Nephron (organoid): Measurements from ENCODE around the gene AKNA.

Source experiments
- H3K27ac Mint-ChIP-seq, 3 experiments: 2 replicates each; pipeline ENCODE4 v1.8.0; 2020; ENCODE audit warnings: mixed read lengths in 3 of 3, mild to moderate bottlenecking in 2 of 3, moderate library complexity in 1 of 3
- H3K27me3 Mint-ChIP-seq: 2 replicates; pipeline ENCODE4 v1.8.0; 2021; ENCODE audit warnings: low read depth, mild to moderate bottlenecking, moderate library complexity, mixed read lengths
- H3K36me3 Mint-ChIP-seq: 2 replicates; pipeline ENCODE4 v1.8.0; 2020; ENCODE audit warnings: low read depth, mixed read lengths
- H3K4me1 Mint-ChIP-seq: 2 replicates; pipeline ENCODE4 v1.8.0; 2020; ENCODE audit warnings: mixed read lengths
- H3K4me3 Mint-ChIP-seq, 3 experiments: 2 replicates each; pipeline ENCODE4 v1.8.0; 2020; ENCODE audit warnings: mild to moderate bottlenecking in 3 of 3, mixed read lengths in 3 of 3, moderate library complexity in 2 of 3
- H3K9me3 Mint-ChIP-seq: 2 replicates; pipeline ENCODE4 v1.8.0; 2020; ENCODE audit warnings: mixed read lengths
- TF ChIP-seq, protein P1 (sequence below), 3 experiments: fragments of 200-600 bp; sonication (generic); IDR thresholded peaks; one replicate each; pipeline ENCODE4 v1.5.0; 2021; ENCODE audit warnings: antibody characterized with exemption in 3 of 3; ENCODE audit not compliant: unreplicated experiment in 3 of 3

The AKNA gene

DNA sequence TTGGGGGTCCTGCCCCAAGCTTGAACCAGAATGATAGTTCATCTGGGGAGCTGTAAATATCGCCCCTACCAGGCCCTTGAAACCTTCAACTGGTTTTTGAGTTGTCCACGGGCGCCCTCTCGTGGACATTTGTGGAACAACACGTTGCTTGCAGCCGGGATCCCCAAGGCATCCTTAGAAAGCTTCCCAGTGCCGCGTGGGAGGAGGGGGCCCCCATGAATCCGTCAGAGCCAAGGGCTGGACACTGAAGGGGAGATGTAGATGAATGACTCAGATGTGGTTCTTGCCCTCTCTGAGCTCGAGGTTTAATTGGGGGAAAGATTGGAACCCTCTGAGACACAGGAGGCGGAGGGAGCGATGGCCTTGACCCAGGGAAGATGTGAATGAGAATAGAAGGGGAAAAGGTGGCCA is 96.7 kb downstream of the AKNA start:
- Mint-ChIP-seq H3K27me3 (peaks cover 5% of the 10 kb centered on the region), H3K4me3 (no peak overlapping the region), H3K9me3 (peaks cover 24% of the 10 kb centered on the region), H3K36me3 (peaks cover 45% of the 10 kb centered on the region), H3K27ac (peak overlapping the region in 2 of 3 experiments; percentile 16 to 54), H3K4me1 (peaks cover 33% of the 10 kb centered on the region)
- TF ChIP-seq, protein P1, sequence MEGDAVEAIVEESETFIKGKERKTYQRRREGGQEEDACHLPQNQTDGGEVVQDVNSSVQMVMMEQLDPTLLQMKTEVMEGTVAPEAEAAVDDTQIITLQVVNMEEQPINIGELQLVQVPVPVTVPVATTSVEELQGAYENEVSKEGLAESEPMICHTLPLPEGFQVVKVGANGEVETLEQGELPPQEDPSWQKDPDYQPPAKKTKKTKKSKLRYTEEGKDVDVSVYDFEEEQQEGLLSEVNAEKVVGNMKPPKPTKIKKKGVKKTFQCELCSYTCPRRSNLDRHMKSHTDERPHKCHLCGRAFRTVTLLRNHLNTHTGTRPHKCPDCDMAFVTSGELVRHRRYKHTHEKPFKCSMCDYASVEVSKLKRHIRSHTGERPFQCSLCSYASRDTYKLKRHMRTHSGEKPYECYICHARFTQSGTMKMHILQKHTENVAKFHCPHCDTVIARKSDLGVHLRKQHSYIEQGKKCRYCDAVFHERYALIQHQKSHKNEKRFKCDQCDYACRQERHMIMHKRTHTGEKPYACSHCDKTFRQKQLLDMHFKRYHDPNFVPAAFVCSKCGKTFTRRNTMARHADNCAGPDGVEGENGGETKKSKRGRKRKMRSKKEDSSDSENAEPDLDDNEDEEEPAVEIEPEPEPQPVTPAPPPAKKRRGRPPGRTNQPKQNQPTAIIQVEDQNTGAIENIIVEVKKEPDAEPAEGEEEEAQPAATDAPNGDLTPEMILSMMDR (IDR thresholded peaks at IDR 0.05; ENCODE audit: unreplicated experiment in 3 of 3): peak; percentile 88 to 95 (median 93)

DNA sequence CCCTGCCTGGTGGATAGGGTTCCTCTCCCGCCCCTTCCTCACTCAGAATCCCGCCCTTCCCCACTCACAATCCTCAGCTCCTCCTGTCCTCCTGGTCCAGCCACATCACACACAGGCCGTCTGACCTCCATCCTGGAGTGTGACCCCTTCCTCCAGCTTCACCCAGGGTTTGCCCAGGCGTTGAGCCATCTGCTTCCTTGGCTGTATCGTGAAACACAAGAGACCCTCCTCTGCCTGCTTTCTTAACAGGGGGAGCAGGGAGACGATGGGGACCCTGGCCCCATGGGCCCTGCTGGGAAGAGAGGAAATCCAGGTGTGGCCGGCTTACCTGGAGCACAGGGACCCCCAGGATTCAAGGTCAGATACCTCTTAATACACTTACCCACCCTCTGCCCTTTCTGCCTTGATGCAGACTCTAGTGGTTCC is 97.2 kb downstream of the AKNA start:
- H3K9me3 Mint-ChIP-seq: peaks cover 19% of the 10 kb centered on the region
- H3K27ac Mint-ChIP-seq: peak overlapping the region in 2 of 3 experiments; percentile 16 to 54
- H3K4me3 Mint-ChIP-seq: no peak overlapping the region
- peaks cover 10% of the 10 kb centered on the region for H3K27me3 Mint-ChIP-seq
- TF ChIP-seq, protein P1 (IDR thresholded peaks at IDR 0.05; ENCODE audit: unreplicated experiment in 3 of 3): no peak
- peaks cover 38% of the 10 kb centered on the region for H3K4me1 Mint-ChIP-seq
- peaks cover 40% of the 10 kb centered on the region for H3K36me3 Mint-ChIP-seq

DNA sequence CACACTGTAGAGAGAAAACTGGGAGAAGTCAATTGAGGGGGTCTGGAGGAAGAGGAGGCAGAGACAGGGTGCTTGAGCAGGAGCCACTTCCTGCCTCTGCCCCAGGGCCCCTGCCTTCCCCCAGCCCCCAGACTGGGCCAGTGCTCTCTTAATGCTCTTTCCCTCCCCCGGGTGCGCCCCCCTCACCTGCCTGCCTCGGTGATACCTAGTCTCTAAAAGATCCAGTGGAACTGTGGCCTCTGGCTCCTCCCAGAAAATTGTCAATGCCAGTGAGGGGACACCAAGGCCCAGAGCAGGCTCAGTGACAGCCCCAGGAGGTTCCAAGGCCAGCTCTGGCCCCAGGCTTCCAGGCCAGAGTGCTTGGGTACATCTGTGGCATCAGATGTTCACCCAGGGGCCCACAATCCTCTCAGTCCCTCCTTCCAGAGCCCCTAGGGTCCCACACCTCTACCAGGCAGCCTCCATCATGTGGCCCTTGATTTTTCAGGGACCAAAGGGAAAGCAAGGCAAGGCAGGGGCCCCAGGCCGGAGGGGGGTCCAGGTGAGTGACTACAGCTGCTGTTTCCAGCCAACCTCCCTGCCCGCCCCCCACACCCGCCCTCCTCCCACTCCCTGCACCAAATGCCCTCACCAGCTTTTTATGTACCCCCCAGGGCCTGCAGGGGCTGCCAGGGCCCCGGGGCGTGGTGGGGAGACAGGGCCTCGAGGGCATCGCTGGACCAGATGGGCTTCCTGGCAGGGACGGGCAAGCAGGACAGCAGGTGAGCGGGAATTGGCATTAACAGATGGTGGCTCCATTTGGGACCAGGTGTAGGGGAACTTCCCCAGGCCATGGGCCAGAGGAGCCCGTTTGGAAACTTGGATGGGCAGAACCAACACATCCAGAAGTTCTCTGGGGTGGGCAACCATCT is 98.0 kb downstream of the AKNA start:
- Mint-ChIP-seq H3K4me1 (peaks cover 45% of the 10 kb centered on the region), H3K27me3 (peaks cover 10% of the 10 kb centered on the region), H3K36me3 (peaks cover 32% of the 10 kb centered on the region), H3K9me3 (peaks cover 13% of the 10 kb centered on the region), H3K4me3 (no peak overlapping the region), H3K27ac (peak overlapping the region in 1 of 3 experiments; percentile 16)
- TF ChIP-seq, protein P1 (IDR thresholded peaks at IDR 0.05; ENCODE audit: unreplicated experiment in 3 of 3): no peak

DNA sequence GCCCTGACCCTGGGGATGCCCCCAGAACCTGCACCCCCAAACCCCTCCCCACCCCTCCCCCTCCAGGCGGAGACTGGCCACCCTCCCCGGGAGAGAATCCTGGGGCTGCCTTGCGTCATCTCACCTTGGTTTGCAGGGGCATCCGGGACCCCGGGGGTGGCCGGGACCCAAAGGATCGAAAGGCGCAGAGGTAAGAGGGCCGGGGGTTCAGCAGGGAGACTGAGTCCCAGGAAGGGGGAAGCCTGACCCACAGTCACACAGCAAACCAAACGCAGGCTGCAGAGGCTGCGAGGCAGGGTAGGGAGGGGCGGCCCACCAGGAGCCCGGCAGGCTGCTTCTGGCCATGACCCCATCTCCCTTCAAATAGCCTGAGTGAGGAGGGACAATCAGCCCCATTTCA is 98.7 kb downstream of the AKNA start:
- H3K9me3 Mint-ChIP-seq: peaks cover 9% of the 10 kb centered on the region
- H3K4me1 Mint-ChIP-seq: peaks cover 47% of the 10 kb centered on the region
- H3K36me3 Mint-ChIP-seq: peaks cover 26% of the 10 kb centered on the region
- TF ChIP-seq, protein P1 (IDR thresholded peaks at IDR 0.05; ENCODE audit: unreplicated experiment in 3 of 3): no peak
- H3K27me3 Mint-ChIP-seq: peaks cover 10% of the 10 kb centered on the region
- H3K27ac Mint-ChIP-seq: no peak overlapping the region
- H3K4me3 Mint-ChIP-seq: no peak overlapping the region

DNA sequence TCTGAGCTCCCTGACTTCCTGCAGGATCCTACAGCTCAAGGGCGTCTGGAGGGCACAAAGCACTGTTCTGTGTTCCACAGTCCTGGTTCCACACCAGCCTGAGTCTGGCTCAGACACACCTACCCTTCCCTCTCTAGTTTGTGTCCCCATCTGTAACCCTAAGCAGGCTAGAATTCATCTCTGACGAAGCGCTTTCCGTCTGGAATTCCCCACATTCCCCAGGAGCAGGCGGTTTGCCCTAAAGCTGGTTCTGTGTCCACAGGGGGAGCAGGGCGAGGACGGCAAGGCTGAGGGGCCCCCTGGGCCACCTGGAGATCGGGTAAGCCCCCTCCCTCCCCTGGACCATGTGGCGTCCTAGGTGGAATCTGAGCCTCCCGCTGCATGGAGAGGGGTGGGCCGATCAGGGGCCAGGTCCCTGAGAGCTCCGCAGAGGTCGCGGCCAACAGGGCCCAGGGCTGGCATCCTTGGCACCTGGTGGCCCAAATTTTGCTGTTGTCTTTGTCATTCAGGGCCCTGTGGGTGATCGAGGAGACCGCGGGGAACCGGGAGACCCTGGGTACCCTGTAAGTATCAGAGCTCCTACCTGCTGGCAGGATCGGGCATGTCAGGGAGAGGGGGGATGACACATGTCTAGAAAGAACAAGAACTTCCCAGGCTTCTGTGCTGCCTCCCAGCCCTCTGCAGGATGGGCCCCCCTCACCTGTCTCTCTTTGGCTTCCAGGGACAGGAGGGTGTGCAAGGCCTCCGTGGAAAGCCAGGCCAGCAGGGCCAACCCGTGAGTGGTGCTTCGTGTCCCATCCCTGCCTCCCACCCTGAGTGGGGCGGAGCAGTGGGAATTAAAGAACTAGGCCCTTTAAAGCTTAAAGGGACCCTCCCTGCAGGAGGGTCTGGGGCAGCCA is 99.3 kb downstream of the AKNA start:
- peak overlapping the region; percentile 66 to 87 (median 78) for H3K27ac Mint-ChIP-seq
- peaks cover 47% of the 10 kb centered on the region for H3K4me1 Mint-ChIP-seq
- peak overlapping the region in 1 of 3 experiments; percentile 8 for H3K4me3 Mint-ChIP-seq
- H3K27me3 Mint-ChIP-seq: peaks cover 10% of the 10 kb centered on the region
- H3K36me3 Mint-ChIP-seq: peaks cover 24% of the 10 kb centered on the region
- TF ChIP-seq, protein P1 (IDR thresholded peaks at IDR 0.05; ENCODE audit: unreplicated experiment in 3 of 3): no peak
- H3K9me3 Mint-ChIP-seq: peaks cover 6% of the 10 kb centered on the region
